Measurements from ENCODE around the gene ME2.

GRCh38 chr18:50947899-50948298 lies 69.0 kb downstream of the ME2 start:
- TF ChIP-seq TARDBP (IDR thresholded peaks at IDR 0.05) (no peak), BHLHE40 (IDR thresholded peaks at IDR 0.05; ENCODE audit: borderline replicate concordance) (no peak), FOXM1 (IDR thresholded peaks at IDR 0.05; ENCODE audit: borderline replicate concordance) (no peak), ARNT (IDR thresholded peaks at IDR 0.05) (no peak), NFRKB (IDR thresholded peaks at IDR 0.05) (no peak), CTBP1 (IDR thresholded peaks at IDR 0.05; ENCODE audit: borderline replicate concordance) (no peak), ZNF384 (IDR thresholded peaks at IDR 0.05) (no peak), SP1 (IDR thresholded peaks at IDR 0.05) (no peak), FOXK2 (IDR thresholded peaks at IDR 0.05) (no peak), PKNOX1 (IDR thresholded peaks at IDR 0.05) (no peak), SUZ12 (IDR thresholded peaks at IDR 0.05) (no peak)

Data from HEK293T (cell line).